Omental fat pad (tissue), 4 donors: ENCODE results near the gene KRI1. TPM values are rescaled to one million over a fixed set of nuclear protein-coding genes. Genes with fewer than 3 reads are reported as not detected.
"Not testable (repeated sequence)": the region's sequence is repeated elsewhere in the genome, so short reads cannot be mapped to it uniquely, and the experiment has no call there.

Source experiments
- ATAC-seq: fragments of 150-250 bp; one replicate; pipeline ENCODE4 v1.9.1; 2016; ENCODE audit warnings: mild to moderate bottlenecking, moderate library complexity; ENCODE audit not compliant: low FRiP score
- DNase-seq: peaks from one replicate; pipeline ENCODE4 v3.0.0-alpha.2; 2019; ENCODE audit warnings: low spot score
- total RNA-seq, 4 donors: library from RNA; depleted of rRNA; stranded (reverse); fragments of >200 nt; gene quantifications; one replicate each; pipeline ENCODE4 v1.1.0, GENCODE V29; 2016
- TF ChIP-seq, protein P1 (sequence below), 3 donors: fragments of 450-650 bp; IDR thresholded peaks; one replicate each; pipeline ENCODE4 v1.5.1; 2016 to 2017; ENCODE audit warnings: antibody characterized with exemption in 3 of 3, mild to moderate bottlenecking in 3 of 3, moderate library complexity in 2 of 3

The KRI1 gene
- total RNA-seq, 4 donors from 2014 or later = 9.1 to 36.3 (median 16.3) TPM

DNA sequence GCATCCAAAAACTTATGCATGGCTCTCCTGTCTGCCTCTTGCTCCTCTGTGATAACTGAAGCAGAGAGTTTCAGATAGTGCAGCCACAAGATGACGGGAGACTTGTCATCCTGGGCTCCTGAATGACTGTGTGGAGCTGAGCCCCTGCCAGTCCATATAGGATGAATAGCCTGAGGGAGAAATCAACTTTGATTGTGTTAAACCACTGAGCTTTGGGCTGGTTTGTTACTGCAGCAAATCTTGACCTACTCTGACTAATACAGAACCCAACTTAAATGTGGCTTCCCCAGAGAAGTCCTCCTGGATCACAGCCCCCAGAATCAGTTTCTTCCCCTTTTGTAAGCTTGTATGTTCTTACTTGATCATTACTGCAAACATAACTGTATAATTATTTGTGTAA is 33.4 kb downstream of the KRI1 start:
- TF ChIP-seq, protein P1, sequence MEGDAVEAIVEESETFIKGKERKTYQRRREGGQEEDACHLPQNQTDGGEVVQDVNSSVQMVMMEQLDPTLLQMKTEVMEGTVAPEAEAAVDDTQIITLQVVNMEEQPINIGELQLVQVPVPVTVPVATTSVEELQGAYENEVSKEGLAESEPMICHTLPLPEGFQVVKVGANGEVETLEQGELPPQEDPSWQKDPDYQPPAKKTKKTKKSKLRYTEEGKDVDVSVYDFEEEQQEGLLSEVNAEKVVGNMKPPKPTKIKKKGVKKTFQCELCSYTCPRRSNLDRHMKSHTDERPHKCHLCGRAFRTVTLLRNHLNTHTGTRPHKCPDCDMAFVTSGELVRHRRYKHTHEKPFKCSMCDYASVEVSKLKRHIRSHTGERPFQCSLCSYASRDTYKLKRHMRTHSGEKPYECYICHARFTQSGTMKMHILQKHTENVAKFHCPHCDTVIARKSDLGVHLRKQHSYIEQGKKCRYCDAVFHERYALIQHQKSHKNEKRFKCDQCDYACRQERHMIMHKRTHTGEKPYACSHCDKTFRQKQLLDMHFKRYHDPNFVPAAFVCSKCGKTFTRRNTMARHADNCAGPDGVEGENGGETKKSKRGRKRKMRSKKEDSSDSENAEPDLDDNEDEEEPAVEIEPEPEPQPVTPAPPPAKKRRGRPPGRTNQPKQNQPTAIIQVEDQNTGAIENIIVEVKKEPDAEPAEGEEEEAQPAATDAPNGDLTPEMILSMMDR (IDR thresholded peaks at IDR 0.05) = no peak
- DNase-seq (no peak), ATAC-seq (no peak)

DNA sequence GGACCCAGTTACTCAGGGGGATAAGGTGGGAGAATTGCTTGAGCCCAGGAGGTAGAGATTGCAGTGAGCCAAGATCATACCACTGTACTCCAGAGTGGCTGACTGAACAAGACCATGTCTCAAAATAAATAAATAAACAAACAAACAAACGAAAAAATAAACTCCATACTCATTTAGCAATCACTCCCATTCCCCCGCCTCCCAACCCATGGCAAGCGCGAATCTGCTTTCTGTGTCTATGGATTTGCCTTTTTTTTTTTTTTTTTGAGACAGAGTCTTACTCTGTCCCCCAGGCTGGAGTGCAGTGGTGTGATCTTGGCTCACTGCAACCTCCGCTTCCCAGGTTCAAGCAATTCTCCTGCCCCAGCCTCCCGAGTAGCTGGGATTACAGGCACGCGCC is 38.9 kb downstream of the KRI1 start:
- not testable (repeated sequence) for DNase-seq, ATAC-seq

DNA sequence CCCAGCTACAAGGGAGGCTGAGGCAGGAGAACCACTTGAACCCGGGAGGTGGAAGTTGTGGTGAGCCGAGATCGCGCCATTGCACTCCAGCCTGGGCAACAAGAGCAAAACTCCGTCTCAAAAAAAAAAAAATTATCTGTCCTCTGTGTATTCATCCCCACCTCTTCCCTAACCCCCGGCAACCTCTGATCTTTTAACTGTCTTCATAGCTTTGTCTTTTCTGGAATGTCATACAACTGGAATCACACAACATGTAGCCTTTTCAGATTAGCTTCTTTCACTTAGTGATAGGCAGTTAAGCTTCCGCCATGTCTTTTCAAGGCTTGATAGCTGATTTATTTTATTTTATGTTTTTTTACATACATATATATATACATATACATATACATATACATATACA is 40.2 kb downstream of the KRI1 start:
- ATAC-seq (no peak), DNase-seq (no peak)
- TF ChIP-seq, protein P1 (IDR thresholded peaks at IDR 0.05) = no peak

DNA sequence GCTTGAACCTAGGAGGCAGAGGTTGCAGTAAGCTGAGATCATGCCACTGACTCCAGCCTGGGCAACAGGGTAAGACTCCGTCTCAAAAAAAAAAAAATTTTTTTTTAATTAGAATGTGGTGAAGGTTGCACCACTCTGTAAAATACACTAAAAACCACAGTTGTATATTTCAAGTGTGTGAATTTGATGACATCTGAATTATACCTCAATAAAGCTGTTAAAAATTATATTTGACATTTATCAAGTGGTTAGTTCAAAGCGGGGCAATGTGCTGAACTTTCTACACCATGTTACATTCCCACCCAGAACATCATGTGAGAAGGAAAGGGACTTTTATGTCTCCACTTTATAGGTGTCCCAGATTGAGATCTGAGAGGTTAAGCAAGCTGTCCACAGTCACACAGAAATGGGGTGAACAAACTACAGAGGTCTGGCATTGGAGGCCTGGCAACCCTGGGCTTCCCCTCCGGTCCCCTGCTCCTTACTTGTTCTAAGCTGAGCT is 42.6 kb downstream of the KRI1 start:
- ATAC-seq = no peak

DNA sequence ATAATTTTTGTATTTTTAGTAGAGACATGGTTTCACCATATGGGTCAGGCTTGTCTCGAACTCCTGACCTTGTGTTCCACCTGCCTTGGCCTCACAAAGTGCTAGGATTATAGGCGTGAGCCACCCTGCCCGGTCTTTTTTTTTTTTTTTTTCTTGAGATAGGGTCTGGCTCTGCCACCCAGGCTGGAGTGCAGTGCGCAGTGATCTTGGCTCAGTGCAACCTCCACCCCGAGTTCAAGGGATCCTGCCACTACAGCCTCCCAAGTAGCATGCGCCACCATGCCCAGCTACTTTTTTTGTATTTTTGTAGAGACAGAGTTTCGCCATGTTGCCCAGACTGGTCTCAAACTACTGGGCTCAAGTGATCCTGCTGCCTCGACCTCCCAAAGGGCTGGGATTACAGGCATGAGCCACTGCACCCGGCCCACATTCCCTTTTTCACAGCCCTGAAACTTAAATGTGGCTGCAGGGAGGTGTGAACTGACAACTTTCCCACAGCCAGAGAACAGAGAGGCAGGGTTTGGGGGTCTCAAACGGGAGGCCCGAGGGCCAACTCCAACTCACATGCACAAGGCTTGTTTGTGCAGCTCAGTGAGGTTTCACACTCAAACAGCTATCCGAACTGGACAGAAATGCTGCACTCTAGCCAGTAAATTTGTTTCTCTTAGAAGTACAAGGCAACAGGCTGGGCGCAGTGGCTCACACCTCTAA is 44.2 kb downstream of the KRI1 start:
- DNase-seq = no peak
- TF ChIP-seq, protein P1 (IDR thresholded peaks at IDR 0.05) = no peak
- no peak for ATAC-seq

More for the DNA sequence above, 42.6 kb downstream of the KRI1 start:
- TF ChIP-seq, protein P1 (IDR thresholded peaks at IDR 0.05) = no peak
- DNase-seq = no peak

DNA sequence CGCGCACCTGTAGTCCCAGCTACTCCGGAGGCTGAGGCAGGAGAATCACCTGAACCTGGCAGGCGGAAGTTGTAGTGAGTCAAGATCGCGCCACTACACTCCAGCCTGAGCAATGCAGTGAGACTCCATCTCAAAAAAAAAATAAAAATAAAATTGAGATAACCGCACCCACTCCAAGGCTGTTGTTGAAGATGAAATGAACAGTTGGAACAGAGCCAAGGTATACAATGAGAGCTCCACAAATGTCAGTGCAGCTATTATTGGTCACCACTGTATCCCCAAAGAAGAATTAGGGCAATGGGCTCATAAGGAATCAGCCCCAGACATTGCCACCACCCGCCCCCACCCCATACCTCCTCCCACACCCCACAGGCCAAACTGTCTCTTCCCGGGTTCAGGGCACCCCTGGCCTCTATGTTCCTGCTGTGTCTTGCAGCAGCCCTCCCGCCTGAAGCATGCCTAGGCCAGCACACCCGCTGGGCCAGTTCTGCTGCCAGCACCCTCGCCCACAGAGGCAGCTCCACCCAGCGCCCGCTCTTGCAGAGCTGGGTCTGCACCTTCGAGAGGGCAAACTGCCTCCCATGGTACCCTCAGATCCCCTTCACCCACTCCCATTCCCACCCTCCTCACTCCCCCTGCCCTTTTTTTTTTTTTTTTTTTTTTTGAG is 45.0 kb downstream of the KRI1 start:
- DNase-seq = no peak
- no peak for ATAC-seq
- TF ChIP-seq, protein P1 (IDR thresholded peaks at IDR 0.05) = no peak

DNA sequence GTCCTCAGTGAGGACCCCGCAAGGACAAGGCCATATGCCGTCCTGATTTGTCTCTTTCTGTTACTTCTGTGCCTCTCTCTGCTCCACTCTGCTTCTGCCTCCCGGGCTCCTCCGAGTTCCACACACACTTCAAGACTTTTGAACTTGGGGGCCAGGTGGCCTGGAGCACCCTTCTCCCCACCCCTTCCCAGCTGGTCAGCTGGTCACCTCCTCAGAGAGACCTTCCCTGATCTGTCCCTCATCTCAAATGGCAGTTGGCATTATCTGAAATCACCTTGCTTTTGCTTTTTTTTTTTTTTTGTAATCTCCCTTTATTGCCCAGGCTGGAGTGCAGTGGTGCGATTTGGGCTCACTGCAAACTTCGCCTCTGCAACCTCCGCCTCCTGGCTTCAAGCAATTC is 46.4 kb downstream of the KRI1 start:
- ATAC-seq = no peak
- no peak for DNase-seq
- TF ChIP-seq, protein P1 (IDR thresholded peaks at IDR 0.05) = no peak
